ENCODE measurements around the gene PPP1R16B.
"Not testable (repeated sequence)": the region's sequence is repeated elsewhere in the genome, so short reads cannot be mapped to it uniquely, and the experiment has no call there.

The PPP1R16B gene

DNA sequence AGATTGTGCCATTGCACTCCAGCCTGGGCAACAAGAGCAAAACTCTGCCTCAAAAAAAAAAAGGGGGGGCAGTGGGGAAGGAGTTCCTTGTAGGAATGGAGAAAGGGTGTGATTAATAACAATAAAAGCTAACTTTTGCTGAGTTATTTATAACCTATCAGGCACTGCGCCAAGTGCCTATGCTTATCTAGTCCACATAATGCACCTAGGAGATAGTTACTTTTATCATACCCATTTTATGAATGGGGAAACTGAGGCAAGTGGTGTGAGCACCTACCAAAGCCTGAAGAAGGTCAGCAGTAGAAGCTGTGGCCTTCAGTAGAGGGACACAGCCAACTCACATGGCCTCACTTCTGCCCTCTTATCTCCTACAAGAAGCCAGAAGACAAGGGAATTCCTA, 13.6 kb upstream of the PPP1R16B start:
- no peak for DNase-seq (ENCODE audit: low read depth)

GRCh38 chr20:38794057-38794456, 11.4 kb upstream of the PPP1R16B start:
- DNase-seq (ENCODE audit: low read depth), result not testable (repeated sequence)

GRCh38 chr20:38798266-38798665, 7.2 kb upstream of the PPP1R16B start:
- no peak for DNase-seq (ENCODE audit: low read depth)

- no peak for DNase-seq (ENCODE audit: low read depth)
Observed at GRCh38 chr20:38799203-38799602, 6.3 kb upstream of the PPP1R16B start.

DNA sequence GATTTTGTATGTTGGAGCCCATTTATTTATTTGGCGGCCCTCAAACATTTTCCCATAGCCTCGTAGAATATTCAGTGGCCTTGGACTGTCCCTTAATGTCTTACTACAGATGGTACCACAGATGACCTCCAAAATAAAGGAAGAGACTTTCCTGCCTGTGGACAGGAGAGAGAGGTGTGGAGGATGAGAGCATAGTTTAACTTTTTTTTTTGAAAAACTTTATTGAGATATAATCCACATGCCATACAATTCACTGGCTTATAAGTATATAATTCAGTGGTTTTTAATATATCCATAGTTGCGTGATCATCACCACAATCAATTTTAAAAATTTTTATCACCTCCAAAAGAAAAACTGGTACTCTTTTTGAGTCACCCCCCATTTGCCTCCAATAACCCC, 4.6 kb upstream of the PPP1R16B start:
- no peak for DNase-seq (ENCODE audit: low read depth)

- no peak for DNase-seq (ENCODE audit: low read depth)
Observed at GRCh38 chr20:38804221-38804620, 1.3 kb upstream of the PPP1R16B start.

GRCh38 chr20:38804682-38805501, 605 bp upstream of the PPP1R16B start:
- peak; percentile 59 for DNase-seq (ENCODE audit: low read depth)

DNA sequence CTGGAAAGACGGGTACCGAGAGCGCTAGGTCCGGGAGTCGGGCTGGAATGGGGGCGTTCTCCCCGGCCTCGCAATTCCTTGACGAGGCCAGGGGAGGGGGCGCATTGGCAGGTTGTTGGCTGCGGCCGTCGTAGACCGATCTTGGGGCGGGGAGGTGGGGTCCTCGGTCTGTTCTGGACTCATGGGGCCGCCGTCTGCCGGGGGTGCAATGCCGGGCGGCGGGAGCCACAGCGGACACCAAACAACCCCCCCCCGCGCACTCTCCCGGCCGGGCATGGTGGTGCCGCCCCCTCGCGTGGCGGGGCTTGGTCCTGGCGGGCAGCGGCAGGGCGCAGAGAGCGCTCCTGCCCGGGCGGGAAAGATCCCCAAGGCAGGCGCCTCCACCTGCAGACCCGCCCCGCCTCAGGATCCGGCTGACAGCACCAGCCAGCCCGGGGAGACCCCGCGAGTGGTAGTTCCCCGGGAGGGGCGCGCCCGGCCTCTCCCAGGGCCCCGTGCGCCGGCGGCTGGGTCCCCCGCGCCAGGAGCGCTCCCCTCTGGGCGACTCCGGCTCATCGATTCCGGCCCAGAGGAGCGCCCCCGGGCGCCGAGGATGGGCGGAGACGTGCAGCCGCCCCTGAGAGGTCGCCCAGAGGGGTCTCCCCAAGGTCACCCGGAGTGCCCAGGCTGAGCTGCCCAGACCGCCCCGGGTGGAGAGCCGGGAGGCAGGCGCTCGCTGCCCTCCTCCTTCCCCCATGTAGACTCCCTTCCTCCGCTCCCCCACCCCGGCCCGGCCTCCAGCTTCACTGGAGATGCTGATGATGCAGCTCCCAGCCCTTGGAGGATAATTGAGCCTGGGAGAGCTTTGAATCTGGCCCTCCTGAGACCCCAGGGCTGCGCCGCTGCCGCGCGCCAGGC, 709 bp downstream of the PPP1R16B start:
- no peak for DNase-seq (ENCODE audit: low read depth)

- no peak for DNase-seq (ENCODE audit: low read depth)
Observed at GRCh38 chr20:38806855-38807655, 1.6 kb downstream of the PPP1R16B start.

GRCh38 chr20:38809942-38810341, 4.4 kb downstream of the PPP1R16B start:
- no peak for DNase-seq (ENCODE audit: low read depth)

DNA sequence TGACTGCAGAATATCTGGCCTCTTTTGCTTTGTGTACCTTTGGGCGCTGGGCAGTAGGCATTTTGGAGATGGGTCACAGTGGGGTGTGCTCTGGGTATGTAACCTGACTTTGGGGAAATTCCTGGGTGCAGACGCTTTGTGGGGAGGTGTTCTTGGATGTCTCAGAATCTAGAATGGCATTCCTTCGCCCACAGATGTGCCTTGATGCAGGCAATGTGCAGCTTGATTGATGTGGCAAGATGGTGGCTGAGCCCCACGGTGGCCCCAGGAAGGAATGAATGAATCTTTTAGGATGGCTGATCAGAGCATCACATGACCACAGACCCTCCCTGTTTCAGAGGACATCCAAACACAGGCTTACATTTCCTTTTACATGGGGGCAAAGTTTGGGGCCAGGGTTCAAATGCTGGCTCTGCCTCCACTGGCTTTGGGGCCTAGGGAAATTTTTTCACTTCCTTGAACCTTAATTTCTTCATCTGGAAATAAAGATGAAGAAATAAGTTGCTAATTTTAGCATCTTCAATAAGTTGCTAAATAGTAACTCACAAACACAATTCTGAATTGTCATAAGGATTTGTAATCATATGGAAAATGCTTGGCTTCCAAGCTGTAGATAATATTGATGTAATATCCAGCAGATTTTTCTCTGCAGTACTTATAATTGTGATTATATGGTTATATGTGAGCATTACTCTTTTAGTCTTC, 5.6 kb downstream of the PPP1R16B start:
- DNase-seq (ENCODE audit: low read depth), result no peak

GRCh38 chr20:38811769-38812168, 6.3 kb downstream of the PPP1R16B start:
- no peak for DNase-seq (ENCODE audit: low read depth)

DNA sequence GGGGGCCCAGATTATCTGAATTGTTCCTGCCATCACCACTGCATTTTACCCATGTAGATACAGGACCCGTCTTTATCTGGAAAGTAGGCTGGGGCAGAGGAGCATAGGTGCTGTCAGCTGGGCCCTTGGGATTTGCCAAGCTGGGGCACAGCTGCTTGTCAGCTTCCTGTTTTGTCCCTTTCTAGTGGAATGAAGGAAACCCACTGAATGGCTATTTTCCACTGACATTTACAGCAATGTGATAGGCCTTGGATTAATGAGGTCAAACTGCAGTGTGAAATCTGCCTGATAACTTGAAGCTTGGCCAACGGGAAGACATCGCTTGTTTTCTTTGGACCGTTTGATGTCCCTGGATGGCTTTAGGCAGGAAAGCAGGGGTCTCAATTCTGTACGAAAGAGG, 6.7 kb downstream of the PPP1R16B start:
- DNase-seq (ENCODE audit: low read depth), result no peak

- no peak for DNase-seq (ENCODE audit: low read depth)
Observed at GRCh38 chr20:38812709-38813573, 7.4 kb downstream of the PPP1R16B start.

DNA sequence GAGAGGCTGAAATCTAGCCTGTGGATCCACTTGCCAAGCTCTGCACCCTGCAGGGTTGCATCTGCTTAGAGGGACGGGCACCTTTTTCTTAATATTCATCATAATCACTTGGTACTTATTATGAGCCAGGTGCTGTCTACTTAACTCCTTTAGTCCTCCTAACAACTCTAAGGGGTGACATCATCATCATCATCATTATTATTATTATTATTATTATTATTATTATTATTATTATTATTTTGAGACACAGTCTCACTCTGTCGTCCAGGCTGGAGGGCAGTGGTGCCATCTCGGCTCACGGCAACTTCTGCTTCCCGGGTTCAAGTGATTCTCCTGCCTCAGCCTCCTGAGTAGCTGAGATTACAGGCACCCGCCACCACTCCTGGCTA, 8.1 kb downstream of the PPP1R16B start:
- DNase-seq (ENCODE audit: low read depth), result not testable (repeated sequence)

DNA sequence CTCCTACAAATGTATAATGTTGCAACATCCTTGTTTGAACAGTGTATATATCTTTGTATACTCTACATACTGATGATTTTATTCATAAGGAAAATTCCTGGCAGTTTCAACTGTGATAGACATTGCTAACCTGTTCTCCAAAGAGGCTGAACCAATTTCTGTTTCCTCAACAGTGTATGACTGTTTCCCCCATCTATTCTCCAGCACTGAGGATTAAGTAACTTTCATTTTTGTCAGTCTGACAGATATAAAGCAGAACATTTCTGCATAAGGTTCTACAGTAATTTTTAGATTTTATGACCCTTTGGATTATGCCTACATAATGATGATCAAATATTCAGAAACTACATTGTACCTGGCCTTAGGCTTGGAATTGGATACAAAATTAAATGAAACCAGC, 9.9 kb downstream of the PPP1R16B start:
- DNase-seq (ENCODE audit: low read depth), result no peak

GRCh38 chr20:38818113-38819065, 12.9 kb downstream of the PPP1R16B start:
- no peak for DNase-seq (ENCODE audit: low read depth)

DNA sequence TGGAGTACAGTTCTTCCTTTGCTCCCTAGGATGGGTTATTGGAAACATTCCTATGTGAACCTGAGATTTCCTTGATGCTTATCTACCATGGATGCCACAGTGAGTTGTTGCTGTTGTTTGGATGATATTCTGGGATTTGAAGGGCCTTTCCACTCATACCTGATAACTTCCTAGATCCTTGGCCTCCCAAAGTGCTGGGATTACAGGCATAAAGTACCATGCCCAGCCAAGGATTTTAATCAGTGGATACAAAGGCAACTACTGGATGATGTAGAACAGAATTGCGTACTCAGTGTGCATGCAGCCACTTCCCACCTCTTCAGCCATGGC, 20.0 kb downstream of the PPP1R16B start:
- no peak for DNase-seq (ENCODE audit: low read depth)

DNA sequence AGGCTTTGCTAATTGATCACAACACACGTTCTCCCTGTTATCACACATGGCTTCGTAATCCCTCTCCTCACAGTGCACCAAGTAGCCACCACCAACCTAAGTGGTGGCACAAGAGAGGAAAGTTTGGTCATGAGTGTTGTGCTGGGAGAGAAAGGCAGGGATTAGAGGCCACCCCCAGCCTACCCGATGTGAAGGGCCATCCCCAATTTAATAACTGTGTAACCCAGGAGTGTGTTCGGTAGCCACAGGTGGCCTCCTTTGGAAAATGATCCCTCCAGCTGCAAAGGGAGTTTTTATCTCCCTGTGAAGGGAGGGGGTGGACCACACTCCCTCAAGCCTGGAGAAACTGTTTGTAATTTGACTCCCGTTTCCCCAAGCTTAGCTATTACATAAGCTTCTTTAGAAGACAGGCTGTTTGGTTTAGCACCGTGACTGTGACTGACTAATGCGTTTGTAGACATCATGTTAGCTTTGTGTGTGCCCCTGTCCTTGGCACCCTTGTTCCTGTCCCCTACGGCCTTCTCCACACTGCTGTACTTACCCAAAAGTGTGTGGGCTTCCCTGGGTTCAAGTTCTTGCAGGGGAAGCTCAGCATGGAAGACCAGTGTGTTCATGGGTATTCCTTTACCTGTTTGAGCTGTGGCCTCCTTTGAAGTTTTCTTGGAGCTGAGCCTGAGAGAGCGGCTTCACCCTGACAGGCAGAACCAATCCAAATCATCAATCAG, 20.6 kb downstream of the PPP1R16B start:
- no peak for DNase-seq (ENCODE audit: low read depth)
